H1 (cell line): ENCODE measurements around the gene GCLC. TPM values are rescaled to one million over a fixed set of nuclear protein-coding genes. Genes with fewer than 3 reads are reported as not detected.

Experiments used
- BRCA1 ChIP-seq: IDR thresholded peaks from 2 replicates; pipeline ENCODE4 v1.6.1; 2012; ENCODE audit warnings: low read depth, low read length, improper control_type of control experiment
- CHD1 ChIP-seq: IDR thresholded peaks from 2 replicates; pipeline ENCODE4 v1.6.1; 2012; ENCODE audit warnings: low read depth, low read length, improper control_type of control experiment
- EP300 ChIP-seq, 2 experiments: IDR thresholded peaks; 1 replicate in 1 of 2; 2 replicates in 1 of 2; pipeline ENCODE4 v1.6.1; 2011 to 2012; ENCODE audit warnings: low read depth in 2 of 2, low read length in 2 of 2, mild to moderate bottlenecking in 2 of 2, borderline replicate concordance in 1 of 2, inconsistent platforms in 1 of 2, moderate library complexity in 1 of 2
- JUND ChIP-seq: IDR thresholded peaks from 2 replicates; pipeline ENCODE4 v1.6.1; 2011; ENCODE audit warnings: mild to moderate bottlenecking, improper control_type of control experiment, low read length
- polyA plus RNA-seq, 7 experiments: library from polyadenylated mRNA; depleted of rRNA in 3 of 7; stranded (reverse) in 5 of 7; unstranded in 2 of 7; fragments of >200 nt in 5 of 7; fragments of 200-250 nt in 2 of 7; gene quantifications; 1 replicate in 5 of 7; 2 replicates in 1 of 7; 4 replicates in 1 of 7; pipeline versions ENCODE4 v1.2.1 to v1.2.3, GENCODE V29; 2011 to 2013; ENCODE audit warnings: missing spikeins in 2 of 7, mixed read lengths in 2 of 7
- total RNA-seq: library from RNA; stranded (reverse); fragmentation: NEBNext Ultra II Directional; extraction: Animal tissue kit (Norgen Biotek cat#: 25700); gene quantifications from 2 replicates; pipeline ENCODE4 v1.2.1, GENCODE V29; 2021

GCLC gene
- total and polyA plus RNA-seq, 2 of the 8 experiments (the other 6 are each of a cell fraction or from before 2014, with no cell fraction given) = 15.8 to 54.0 TPM

GRCh38 chr6:53524455-53524815 is 20.5 kb downstream of the GCLC start (continued):
- TF ChIP-seq EP300 (IDR thresholded peaks at IDR 0.05; ENCODE audit: borderline replicate concordance in 1 of 2, low read depth in 2 of 2, low read length in 2 of 2) (no peak), JUND (no peak), CHD1 (no peak), BRCA1 (no peak)
